ENCODE data around the gene NCOA7.

NCOA7 gene

DNA sequence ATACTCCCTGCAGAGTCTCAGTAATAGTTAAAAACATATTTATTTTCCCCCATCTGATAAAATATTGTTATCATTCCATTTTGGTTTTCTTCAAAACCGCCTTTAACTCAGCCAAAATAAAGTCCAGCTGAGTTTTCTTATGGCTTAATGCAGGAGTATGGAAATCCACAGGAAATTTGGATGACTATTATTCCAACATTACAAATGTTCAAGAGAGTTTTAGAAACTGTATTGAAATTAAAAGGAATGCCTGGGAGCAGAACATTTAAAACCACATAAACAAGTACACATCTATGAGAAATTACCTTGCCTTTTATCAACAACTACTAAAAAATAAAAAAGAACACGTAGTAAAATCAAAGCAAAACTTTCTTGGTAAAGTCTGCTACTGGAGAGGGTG lies 45.7 kb downstream of the NCOA7 start:
- Histone ChIP-seq H3K79me2 (ENCODE audit: insufficient read depth, low read length) (peaks cover 84% of the 10 kb centered on the region), H4K20me1 (ENCODE audit: low read depth, low read length) (no peaks in the 10 kb centered on the region), H3K4me2 (ENCODE audit: low read depth, low read length, poor library complexity, severe bottlenecking) (no peak overlapping the region), H3K9me3 (ENCODE audit: insufficient read depth, low read length) (no peaks in the 10 kb centered on the region), H3K9me2 (replicated peaks; ENCODE audit: insufficient read depth, low read length) (no peaks in the 10 kb centered on the region), H3K4me3 (ENCODE audit: insufficient read depth, low read length, poor library complexity, severe bottlenecking) (no peak overlapping the region), H3K27ac (ENCODE audit: low read depth, low read length) (no peak overlapping the region), H3K36me3 (ENCODE audit: low read length) (no peaks in the 10 kb centered on the region), H2AFZ (ENCODE audit: low read depth, low read length, severe bottlenecking) (no peak overlapping the region), H3K27me3 (ENCODE audit: low read length) (no peaks in the 10 kb centered on the region), H3F3A (ENCODE audit: insufficient read depth) (peaks cover 4% of the 10 kb centered on the region; the same call in 1 of the 2 replicates), H3K9ac (ENCODE audit: low read length) (no peak overlapping the region)
- no peak for TF ChIP-seq EZH2phosphoT487 (conservative IDR thresholded peaks at IDR 0.05; ENCODE audit: low read length)
- TF ChIP-seq, protein P1, sequence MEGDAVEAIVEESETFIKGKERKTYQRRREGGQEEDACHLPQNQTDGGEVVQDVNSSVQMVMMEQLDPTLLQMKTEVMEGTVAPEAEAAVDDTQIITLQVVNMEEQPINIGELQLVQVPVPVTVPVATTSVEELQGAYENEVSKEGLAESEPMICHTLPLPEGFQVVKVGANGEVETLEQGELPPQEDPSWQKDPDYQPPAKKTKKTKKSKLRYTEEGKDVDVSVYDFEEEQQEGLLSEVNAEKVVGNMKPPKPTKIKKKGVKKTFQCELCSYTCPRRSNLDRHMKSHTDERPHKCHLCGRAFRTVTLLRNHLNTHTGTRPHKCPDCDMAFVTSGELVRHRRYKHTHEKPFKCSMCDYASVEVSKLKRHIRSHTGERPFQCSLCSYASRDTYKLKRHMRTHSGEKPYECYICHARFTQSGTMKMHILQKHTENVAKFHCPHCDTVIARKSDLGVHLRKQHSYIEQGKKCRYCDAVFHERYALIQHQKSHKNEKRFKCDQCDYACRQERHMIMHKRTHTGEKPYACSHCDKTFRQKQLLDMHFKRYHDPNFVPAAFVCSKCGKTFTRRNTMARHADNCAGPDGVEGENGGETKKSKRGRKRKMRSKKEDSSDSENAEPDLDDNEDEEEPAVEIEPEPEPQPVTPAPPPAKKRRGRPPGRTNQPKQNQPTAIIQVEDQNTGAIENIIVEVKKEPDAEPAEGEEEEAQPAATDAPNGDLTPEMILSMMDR (IDR thresholded peaks at IDR 0.05; ENCODE audit: insufficient read depth, low read length, poor library complexity, severe bottlenecking): no peak

DNA sequence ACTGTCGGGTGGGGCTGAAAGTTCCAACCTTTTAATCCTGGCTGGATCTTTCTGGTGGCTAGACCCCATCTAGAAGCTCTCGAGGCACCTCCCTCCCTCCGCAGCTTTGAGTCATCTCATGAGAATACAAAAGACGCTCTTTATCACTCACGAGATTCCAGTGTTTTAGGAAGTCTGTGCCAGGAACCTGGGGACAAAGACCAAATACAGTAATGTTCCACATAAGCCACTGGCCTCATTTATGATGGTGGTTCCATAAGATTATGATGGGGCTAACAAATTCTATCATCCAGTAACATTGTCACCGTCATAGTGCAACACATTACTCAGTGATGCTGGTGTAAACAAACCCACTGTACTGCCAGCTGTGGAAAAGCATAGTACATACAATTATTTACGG lies 48.7 kb downstream of the NCOA7 start:
- Histone ChIP-seq H3K4me3 (ENCODE audit: insufficient read depth, low read length, poor library complexity, severe bottlenecking) (no peak overlapping the region), H3K4me2 (ENCODE audit: low read depth, low read length, poor library complexity, severe bottlenecking) (no peak overlapping the region), H2AFZ (ENCODE audit: low read depth, low read length, severe bottlenecking) (no peak overlapping the region), H3K79me2 (ENCODE audit: insufficient read depth, low read length) (peaks cover 92% of the 10 kb centered on the region), H3K36me3 (ENCODE audit: low read length) (no peaks in the 10 kb centered on the region), H3K27me3 (ENCODE audit: low read length) (no peaks in the 10 kb centered on the region), H3K9me2 (replicated peaks; ENCODE audit: insufficient read depth, low read length) (no peaks in the 10 kb centered on the region), H3K27ac (ENCODE audit: low read depth, low read length) (no peak overlapping the region), H3K9ac (ENCODE audit: low read length) (no peak overlapping the region), H4K20me1 (ENCODE audit: low read depth, low read length) (0 out of 2 replicates have a peak, but pooled peaks cover 6% of the 10 kb centered on the region), H3F3A (ENCODE audit: insufficient read depth) (no peaks in the 10 kb centered on the region), H3K9me3 (ENCODE audit: insufficient read depth, low read length) (no peaks in the 10 kb centered on the region)
- TF ChIP-seq, protein P1 (IDR thresholded peaks at IDR 0.05; ENCODE audit: insufficient read depth, low read length, poor library complexity, severe bottlenecking): no peak
- TF ChIP-seq EZH2phosphoT487 (conservative IDR thresholded peaks at IDR 0.05; ENCODE audit: low read length): no peak

DNA sequence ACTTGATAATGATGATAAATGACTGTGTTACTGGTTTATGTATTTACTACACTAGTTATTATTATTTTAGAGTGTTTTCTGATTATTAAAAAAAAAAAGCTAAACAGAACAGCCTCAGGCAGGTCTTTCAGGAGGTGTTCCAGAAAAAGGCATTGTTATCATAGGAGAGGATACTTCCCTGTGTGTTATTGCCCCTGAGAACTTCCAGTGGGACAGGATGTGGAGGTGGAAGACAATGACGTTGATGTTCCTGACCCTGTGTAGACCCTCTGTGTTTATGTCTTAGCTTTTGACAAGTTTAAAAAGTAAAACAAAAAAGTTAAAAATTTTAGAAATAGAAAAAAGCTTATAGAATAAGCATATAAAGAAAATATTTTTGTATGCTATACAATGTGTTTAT lies 49.1 kb downstream of the NCOA7 start:
- Histone ChIP-seq H3K36me3 (ENCODE audit: low read length) (no peaks in the 10 kb centered on the region), H3K4me2 (ENCODE audit: low read depth, low read length, poor library complexity, severe bottlenecking) (no peak overlapping the region), H3K27me3 (ENCODE audit: low read length) (no peaks in the 10 kb centered on the region), H3K9me3 (ENCODE audit: insufficient read depth, low read length) (no peaks in the 10 kb centered on the region), H3K27ac (ENCODE audit: low read depth, low read length) (no peak overlapping the region), H3F3A (ENCODE audit: insufficient read depth) (no peaks in the 10 kb centered on the region), H3K79me2 (ENCODE audit: insufficient read depth, low read length) (peaks cover 92% of the 10 kb centered on the region), H4K20me1 (ENCODE audit: low read depth, low read length) (0 out of 2 replicates have a peak, but pooled peaks cover 6% of the 10 kb centered on the region), H3K9me2 (replicated peaks; ENCODE audit: insufficient read depth, low read length) (no peaks in the 10 kb centered on the region), H2AFZ (ENCODE audit: low read depth, low read length, severe bottlenecking) (no peak overlapping the region), H3K9ac (ENCODE audit: low read length) (no peak overlapping the region), H3K4me3 (ENCODE audit: insufficient read depth, low read length, poor library complexity, severe bottlenecking) (no peak overlapping the region)
- TF ChIP-seq EZH2phosphoT487 (conservative IDR thresholded peaks at IDR 0.05; ENCODE audit: low read length): no peak
- TF ChIP-seq, protein P1 (IDR thresholded peaks at IDR 0.05; ENCODE audit: insufficient read depth, low read length, poor library complexity, severe bottlenecking): no peak

Data from SU-DHL-6 (cell line).